PC-9 (cell line): ENCODE measurements around the gene DNMT3L.

Experiments used
- CTCF ChIP-seq: fragments of 200-600 bp; sonication (generic); conservative IDR thresholded peaks from 2 replicates; pipeline ENCODE4 v1.6.1; 2017; ENCODE audit warnings: mixed run types, antibody characterized with exemption, mild to moderate bottlenecking, moderate library complexity
- EZH2 ChIP-seq: fragments of 200-600 bp; sonication (generic); IDR thresholded peaks from 2 replicates; pipeline ENCODE4 v1.8.0; 2017; ENCODE audit warnings: antibody characterized with exemption, low read depth

- no peak for TF ChIP-seq CTCF
- TF ChIP-seq EZH2 = no peak
Observed at GRCh38 chr21:44291936-44292811, 30.5 kb upstream of the DNMT3L start.
